Endothelial cell of umbilical vein (primary cell): ENCODE results near the gene CDC42BPG. TPM values are rescaled to one million over a fixed set of nuclear protein-coding genes. Genes with fewer than 3 reads are reported as not detected.
A peak's percentile ranks its signal among the peaks of the same experiment; 100 is the strongest.

Source experiments
- BruUV-seq: library from RNA; stranded (reverse); fragments of 400-500 nt; replicated peaks from 2 replicates; lab custom pipeline; 2021; lab: Mats Ljungman, UMichigan
- CTCF ChIA-PET: fragments of 300-600, 350-600 bp; sonication (Branson Sonifier 250); formaldehyde crosslinking; loops from one replicate; lab custom pipeline; 2021; ENCODE audit warnings: antibody characterized with exemption, inconsistent platforms; lab: Charles Lee
- POLR2A ChIA-PET: fragments of 300-600, 350-600 bp; sonication (Branson Sonifier 250); formaldehyde crosslinking; loops from one replicate; lab custom pipeline; 2021; ENCODE audit warnings: antibody characterized with exemption, inconsistent platforms; lab: Charles Lee
- DNase-seq: peaks from one replicate; pipeline ENCODE4 v3.0.0-alpha.2; 2011; ENCODE audit warnings: low read depth, low spot score
- FAIRE-seq: peaks from 2 replicates; lab custom pipeline; 2011; peaks lifted over from hg19 to GRCh38; lab: Jason Lieb, UNC
- H2AFZ ChIP-seq: 2 replicates; pipeline ENCODE4 v1.6.0; 2012; ENCODE audit warnings: low read depth, low read length, control low read depth, inconsistent platforms
- H3K27ac ChIP-seq: 2 replicates; pipeline ENCODE4 v1.5.1; 2011; ENCODE audit warnings: low read depth, mild to moderate bottlenecking, control low read depth, low read length, moderate library complexity; ENCODE audit not compliant: insufficient read depth
- H3K27me3 ChIP-seq, 2 experiments: 2 replicates each; pipeline versions ENCODE4 v1.6.0 to v1.6.1; 2011; ENCODE audit warnings: low read length in 2 of 2, mixed read lengths in 1 of 2; ENCODE audit not compliant: control insufficient read depth in 2 of 2, insufficient read depth in 2 of 2
- H3K36me3 ChIP-seq, 2 experiments: 2 replicates in 1 of 2; 3 replicates in 1 of 2; pipeline ENCODE4 v1.5.1; 2011; ENCODE audit warnings: low read length in 2 of 2, mild to moderate bottlenecking in 1 of 2, moderate library complexity in 1 of 2; ENCODE audit not compliant: control insufficient read depth in 2 of 2, insufficient read depth in 2 of 2; ENCODE audit errors: extremely low read depth in 1 of 2
- H3K4me1 ChIP-seq: 3 replicates; pipeline ENCODE4 v1.5.1; 2011; ENCODE audit warnings: mild to moderate bottlenecking, low read length; ENCODE audit not compliant: control insufficient read depth, insufficient read depth; ENCODE audit errors: extremely low read depth
- H3K4me2 ChIP-seq: 2 replicates; pipeline ENCODE4 v1.6.1; 2011; ENCODE audit warnings: low read length, control low read depth, mixed read lengths; ENCODE audit not compliant: insufficient read depth
- H3K4me3 ChIP-seq, 3 experiments: fragments of 200-600 bp in 1 of 3; sonication (generic), shearing (Covaris generic) in 1 of 3; replicated peaks in 1 of 3; 2 replicates each; pipeline ENCODE4 v1.5.1; 2011 to 2016; ENCODE audit warnings: control low read depth in 3 of 3, low read length in 3 of 3, mild to moderate bottlenecking in 2 of 3, inconsistent platforms in 1 of 3, low read depth in 1 of 3, moderate library complexity in 1 of 3; ENCODE audit not compliant: insufficient read depth in 1 of 3
- H3K79me2 ChIP-seq: 2 replicates; pipeline ENCODE4 v1.6.0; 2012; ENCODE audit warnings: low read length, inconsistent platforms; ENCODE audit not compliant: control insufficient read depth, insufficient read depth
- H3K9ac ChIP-seq: replicated peaks from 2 replicates; pipeline ENCODE3; 2011; ENCODE audit warnings: low read length, control low read depth; ENCODE audit not compliant: insufficient read depth; ENCODE audit errors: extremely low read depth
- H3K9me1 ChIP-seq: replicated peaks from 3 replicates; pipeline ENCODE4 v1.6.0; 2011; ENCODE audit warnings: mild to moderate bottlenecking, low read length; ENCODE audit not compliant: control insufficient read depth, insufficient read depth; ENCODE audit errors: extremely low read depth
- H3K9me3 ChIP-seq: replicated peaks from 2 replicates; pipeline ENCODE4 v1.5.1; 2012; ENCODE audit warnings: low read length, inconsistent platforms; ENCODE audit not compliant: control insufficient read depth, insufficient read depth
- H4K20me1 ChIP-seq: replicated peaks from 2 replicates; pipeline ENCODE3; 2011; ENCODE audit warnings: mild to moderate bottlenecking, low read length; ENCODE audit not compliant: control insufficient read depth, insufficient read depth; ENCODE audit errors: extremely low read depth
- GATA2 ChIP-seq: IDR thresholded peaks from 2 replicates; pipeline ENCODE4 v1.7.0; 2011; ENCODE audit warnings: low read depth, mild to moderate bottlenecking, moderate library complexity, mixed read lengths, low read length; ENCODE audit not compliant: insufficient read length, insufficient read depth
- POLR2A ChIP-seq: IDR thresholded peaks from 2 replicates; pipeline ENCODE4 v1.6.1; 2012; ENCODE audit warnings: low read depth, mild to moderate bottlenecking, control low read depth, low read length
- POLR2AphosphoS5 ChIP-seq: IDR thresholded peaks from 2 replicates; pipeline ENCODE4 v1.6.1; 2012; ENCODE audit warnings: low read depth, mild to moderate bottlenecking, control low read depth, low read length, moderate library complexity; ENCODE audit not compliant: insufficient read depth
- dilution Hi-C: fragments of 300-500 bp; cut with MboI; formaldehyde crosslinking; loops from one replicate; pipeline ENCODE4 v1.15.0; 2019; ENCODE audit warnings: low sequenced_read_pairs; ENCODE audit not compliant: extremely low pct_ligation_motif_present
- intact Hi-C: fragments of 100-400 bp; cut with micrococcal nuclease; formaldehyde crosslinking; loops from one replicate; pipeline ENCODE4 v1.10.0; 2022
- polyA plus RNA-seq, 4 experiments: library from polyadenylated mRNA; depleted of rRNA in 3 of 4; stranded (reverse) in 3 of 4; unstranded in 1 of 4; fragments of >200 nt; gene quantifications; 2 replicates each; pipeline versions ENCODE4 v1.2.1 to v1.2.3, GENCODE V29; 2011 to 2012; ENCODE audit warnings: missing spikeins in 1 of 4
- total RNA-seq: library from RNA; stranded (reverse); gene quantifications from 2 replicates; pipeline ENCODE4 v1.2.3, GENCODE V29; 2021
- TF ChIP-seq, protein P1 (sequence below): IDR thresholded peaks from 2 replicates; pipeline ENCODE4 v1.6.1; 2011; ENCODE audit not compliant: insufficient read depth, insufficient read length
- TF ChIP-seq, protein P2 (sequence below), 2 donors: IDR thresholded peaks; 1 replicate in 1 of 2; 2 replicates in 1 of 2; pipeline ENCODE4 v1.5.1; 2011; ENCODE audit warnings: low read length in 2 of 2, mild to moderate bottlenecking in 2 of 2, moderate library complexity in 2 of 2, control low read depth in 1 of 2, inconsistent platforms in 1 of 2, low read depth in 1 of 2; ENCODE audit not compliant: insufficient read depth in 1 of 2; ENCODE audit errors: extremely low read depth in 1 of 2

Gene CDC42BPG
- total and polyA plus RNA-seq, 2 donors (not counting 3 experiments of a cell fraction or from before 2014, with no cell fraction given), result 0.19 to 0.42 TPM

GRCh38 chr11:64810271-64810890, 34.1 kb downstream of the CDC42BPG start, which contains the start of gene MEN1:
Gene MEN1, minus strand, starts transcription at chr11:64810551. Its CDS starts 442 bp downstream, at chr11:64810109.
- Histone ChIP-seq H3K27ac (no peak within 1 kb of the TSS), H4K20me1 (no peaks in the 10 kb centered on the region), H3K4me2 (peak within 1 kb of the TSS; percentile 65), H3K79me2 (peaks cover 2% of the 10 kb centered on the region), H3K9me1 (no peaks in the 10 kb centered on the region), H3K4me1 (peaks cover 8% of the 10 kb centered on the region), H3K4me3 (peak within 1 kb of the TSS; percentile 62 to 84 (median 70)), H3K9me3 (no peaks in the 10 kb centered on the region), H2AFZ (peak within 1 kb of the TSS; percentile 89), H3K27me3 (no peaks in the 10 kb centered on the region), H3K9ac (peak within 1 kb of the TSS; percentile 46), H3K36me3 (peaks cover 0 to 19% of the 10 kb centered on the region in 2 experiments)
- intact Hi-C loops, result loop anchor here (1.0 to 2.0 kb wide), 3 partner anchors 8 to 66 kb away; no protein-coding TSS in a partner anchor
- TF ChIP-seq POLR2A, result peak; percentile 87
- TF ChIP-seq, protein P1, sequence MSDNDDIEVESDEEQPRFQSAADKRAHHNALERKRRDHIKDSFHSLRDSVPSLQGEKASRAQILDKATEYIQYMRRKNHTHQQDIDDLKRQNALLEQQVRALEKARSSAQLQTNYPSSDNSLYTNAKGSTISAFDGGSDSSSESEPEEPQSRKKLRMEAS, result peak; percentile 38
- no peak for TF ChIP-seq GATA2
- TF ChIP-seq POLR2AphosphoS5, result peak; percentile 80
- TF ChIP-seq, protein P2, sequence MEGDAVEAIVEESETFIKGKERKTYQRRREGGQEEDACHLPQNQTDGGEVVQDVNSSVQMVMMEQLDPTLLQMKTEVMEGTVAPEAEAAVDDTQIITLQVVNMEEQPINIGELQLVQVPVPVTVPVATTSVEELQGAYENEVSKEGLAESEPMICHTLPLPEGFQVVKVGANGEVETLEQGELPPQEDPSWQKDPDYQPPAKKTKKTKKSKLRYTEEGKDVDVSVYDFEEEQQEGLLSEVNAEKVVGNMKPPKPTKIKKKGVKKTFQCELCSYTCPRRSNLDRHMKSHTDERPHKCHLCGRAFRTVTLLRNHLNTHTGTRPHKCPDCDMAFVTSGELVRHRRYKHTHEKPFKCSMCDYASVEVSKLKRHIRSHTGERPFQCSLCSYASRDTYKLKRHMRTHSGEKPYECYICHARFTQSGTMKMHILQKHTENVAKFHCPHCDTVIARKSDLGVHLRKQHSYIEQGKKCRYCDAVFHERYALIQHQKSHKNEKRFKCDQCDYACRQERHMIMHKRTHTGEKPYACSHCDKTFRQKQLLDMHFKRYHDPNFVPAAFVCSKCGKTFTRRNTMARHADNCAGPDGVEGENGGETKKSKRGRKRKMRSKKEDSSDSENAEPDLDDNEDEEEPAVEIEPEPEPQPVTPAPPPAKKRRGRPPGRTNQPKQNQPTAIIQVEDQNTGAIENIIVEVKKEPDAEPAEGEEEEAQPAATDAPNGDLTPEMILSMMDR (IDR thresholded peaks at IDR 0.05; ENCODE audit: extremely low read depth in 1 of 2, insufficient read depth in 1 of 2, low read depth in 1 of 2, low read length in 2 of 2), result no peak
- peak; percentile 100 for FAIRE-seq
- ChIA-PET POLR2A (no interaction called here), CTCF (interaction anchor here (1.2 to 1.5 kb wide), 3 partner anchors 23 to 34 kb away, joined by 4 to 6 read pairs (median 6); partner anchors contain the start of gene CDC42BPG)
- peak; percentile 97 for DNase-seq
- dilution Hi-C loops, result no loop called here
- no TSS peak for BruUV-seq
